ENCODE results near the gene KMT2C.
"Not testable (repeated sequence)": the region's sequence is repeated elsewhere in the genome, so short reads cannot be mapped to it uniquely, and the experiment has no call there.

Gene KMT2C

GRCh38 chr7:152354061-152354460 is 81.7 kb downstream of the KMT2C start:
- no peak overlapping the region for H3K27ac ChIP-seq
- TF ChIP-seq CTCF (IDR thresholded peaks at IDR 0.05) (no peak), ZFX (IDR thresholded peaks at IDR 0.05; ENCODE audit: borderline replicate concordance) (no peak)

DNA sequence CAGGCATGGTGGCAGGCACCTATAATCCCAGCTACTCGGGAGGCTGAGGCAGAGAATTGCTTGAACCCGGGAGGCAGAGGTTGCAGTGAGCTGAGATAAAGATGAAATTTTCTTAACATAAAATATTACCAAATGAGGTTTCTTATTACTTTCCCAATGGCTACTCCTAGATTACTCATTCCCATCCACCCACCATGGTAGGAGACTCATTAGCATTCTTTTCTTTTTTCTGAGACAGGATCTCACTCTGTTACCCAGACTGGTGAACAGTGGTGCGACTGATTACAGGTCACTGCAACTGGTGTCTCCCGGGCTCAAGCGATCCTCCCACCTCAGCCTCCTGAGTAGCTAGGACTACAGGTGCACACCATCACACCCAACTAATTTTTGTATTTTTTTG is 82.5 kb downstream of the KMT2C start:
- H3K27ac ChIP-seq, result not testable (repeated sequence)

DNA sequence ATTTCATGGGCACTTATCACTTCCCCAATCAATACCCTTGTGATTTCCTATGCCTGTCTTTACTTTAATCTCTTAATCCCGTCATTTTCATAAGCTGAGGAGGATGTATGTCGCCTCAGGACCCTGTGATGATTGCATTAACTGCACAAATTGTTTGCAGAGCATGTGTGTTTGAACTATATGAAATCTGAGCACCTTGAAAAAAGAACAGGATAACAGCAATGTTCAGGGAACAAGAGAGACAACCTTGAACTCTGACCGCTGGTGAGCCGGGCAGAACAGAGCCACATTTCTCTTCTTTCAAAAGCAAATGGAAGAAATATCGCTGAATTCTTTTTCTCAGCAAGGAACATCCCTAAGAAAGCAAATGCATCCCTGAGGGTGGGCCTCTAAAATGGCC is 84.1 kb downstream of the KMT2C start:
- H3K27ac ChIP-seq, result not testable (repeated sequence)

DNA sequence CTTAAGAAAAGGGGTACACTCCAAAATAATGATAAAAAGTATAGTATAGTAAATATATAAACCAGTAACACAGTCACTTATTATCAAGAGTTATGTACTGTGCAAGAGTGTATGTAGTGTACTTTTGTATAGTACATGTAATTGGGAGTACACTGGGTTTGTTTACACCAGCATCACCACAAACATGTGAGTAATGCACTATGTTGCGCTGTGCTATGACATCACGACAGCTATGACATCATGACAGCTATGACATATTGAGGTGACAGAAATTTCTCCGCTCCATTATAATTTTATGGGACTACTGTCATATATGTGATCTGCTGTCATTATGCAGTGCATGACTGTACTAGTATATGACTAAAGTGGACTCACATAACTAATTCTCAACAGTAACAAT is 84.6 kb downstream of the KMT2C start:
- no peak for TF ChIP-seq ZFX (IDR thresholded peaks at IDR 0.05; ENCODE audit: borderline replicate concordance)
- no peak for TF ChIP-seq CTCF (IDR thresholded peaks at IDR 0.05)
- H3K27ac ChIP-seq, result no peak overlapping the region

DNA sequence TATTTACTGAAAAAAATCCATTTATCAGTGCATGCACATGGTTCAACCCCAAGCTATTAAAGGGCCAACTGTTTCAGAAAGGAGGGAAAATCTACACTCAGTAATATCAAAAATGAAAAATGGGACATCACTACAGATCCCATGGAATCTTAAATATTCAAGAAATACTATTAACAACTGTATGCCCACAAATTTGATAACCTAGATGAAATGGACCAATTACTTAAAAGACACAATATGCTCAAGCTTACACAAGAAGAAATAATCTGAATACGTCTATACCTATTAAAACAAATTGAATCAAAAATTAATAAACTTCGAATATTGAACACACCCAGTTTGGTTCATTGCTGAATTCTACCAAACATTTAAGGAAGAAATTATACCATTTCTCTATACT is 87.9 kb downstream of the KMT2C start:
- no peak overlapping the region for H3K27ac ChIP-seq
- TF ChIP-seq ZFX (IDR thresholded peaks at IDR 0.05; ENCODE audit: borderline replicate concordance) (no peak), CTCF (IDR thresholded peaks at IDR 0.05) (no peak)

GRCh38 chr7:152344253-152344652 is 91.5 kb downstream of the KMT2C start:
- no peak overlapping the region for H3K27ac ChIP-seq
- TF ChIP-seq ZFX (IDR thresholded peaks at IDR 0.05; ENCODE audit: borderline replicate concordance), result no peak
- TF ChIP-seq CTCF (IDR thresholded peaks at IDR 0.05), result no peak

GRCh38 chr7:152342796-152343195 is 93.0 kb downstream of the KMT2C start:
- no peak overlapping the region for H3K27ac ChIP-seq
- no peak for TF ChIP-seq ZFX (IDR thresholded peaks at IDR 0.05; ENCODE audit: borderline replicate concordance)
- no peak for TF ChIP-seq CTCF (IDR thresholded peaks at IDR 0.05)

DNA sequence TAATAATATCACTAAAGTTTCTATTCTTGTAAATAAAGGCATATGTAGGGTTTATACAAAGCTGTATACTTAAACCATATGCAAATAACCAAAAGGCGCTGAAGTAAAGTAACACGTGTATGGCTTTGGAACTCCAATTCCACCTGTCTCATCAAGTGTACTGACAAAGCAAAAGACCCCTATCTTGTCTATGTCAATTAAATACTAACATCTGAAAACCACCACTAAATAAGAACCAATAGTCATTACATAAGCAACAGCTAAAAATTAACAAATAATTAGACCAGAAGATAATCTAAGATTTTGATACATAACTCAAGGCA is 93.9 kb downstream of the KMT2C start:
- TF ChIP-seq CTCF (IDR thresholded peaks at IDR 0.05), result no peak
- no peak for TF ChIP-seq ZFX (IDR thresholded peaks at IDR 0.05; ENCODE audit: borderline replicate concordance)
- H3K27ac ChIP-seq, result no peak overlapping the region
